ENCODE data around the gene MAN1C1.

MAN1C1 gene

DNA sequence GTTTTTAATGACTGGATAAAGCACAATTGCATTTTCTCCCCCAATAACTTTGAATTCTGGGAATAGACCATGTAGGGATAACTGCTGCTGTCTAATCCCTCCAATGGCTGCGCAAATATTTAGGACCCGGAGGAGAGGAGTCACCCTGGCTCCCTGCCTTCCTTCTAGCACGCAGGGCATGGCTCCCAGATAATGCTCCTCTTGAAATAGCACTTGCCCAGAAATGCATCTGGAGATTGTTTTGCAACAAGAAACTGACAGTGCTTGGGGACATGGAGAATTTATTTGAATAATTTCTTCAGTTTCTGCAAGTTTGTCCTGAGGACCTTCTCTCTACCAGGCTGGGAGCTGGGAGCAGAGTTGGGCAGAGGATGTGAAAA is 83.5 kb downstream of the MAN1C1 start:
- no peak for DNase-seq

DNA sequence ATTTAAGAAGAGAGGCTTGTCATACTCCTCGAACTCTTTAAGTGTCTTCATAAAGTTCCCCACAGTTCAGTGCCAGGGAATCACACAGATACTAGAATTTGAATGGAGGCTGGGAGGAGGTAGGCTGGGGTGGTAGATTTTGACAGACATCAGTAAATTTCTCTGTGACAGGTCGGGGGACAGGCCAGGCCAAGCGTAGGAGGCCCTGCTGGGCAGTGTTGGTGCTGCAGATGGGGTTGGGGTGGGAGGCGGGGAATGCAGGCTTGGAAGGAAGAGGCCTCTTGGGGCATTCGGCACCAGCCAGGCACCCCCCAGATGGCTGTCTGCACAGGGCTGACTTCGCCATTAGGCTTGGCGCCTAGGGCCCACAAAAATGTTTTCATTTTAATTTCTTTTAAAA is 84.0 kb downstream of the MAN1C1 start:
- DNase-seq = peak; percentile 29

DNA sequence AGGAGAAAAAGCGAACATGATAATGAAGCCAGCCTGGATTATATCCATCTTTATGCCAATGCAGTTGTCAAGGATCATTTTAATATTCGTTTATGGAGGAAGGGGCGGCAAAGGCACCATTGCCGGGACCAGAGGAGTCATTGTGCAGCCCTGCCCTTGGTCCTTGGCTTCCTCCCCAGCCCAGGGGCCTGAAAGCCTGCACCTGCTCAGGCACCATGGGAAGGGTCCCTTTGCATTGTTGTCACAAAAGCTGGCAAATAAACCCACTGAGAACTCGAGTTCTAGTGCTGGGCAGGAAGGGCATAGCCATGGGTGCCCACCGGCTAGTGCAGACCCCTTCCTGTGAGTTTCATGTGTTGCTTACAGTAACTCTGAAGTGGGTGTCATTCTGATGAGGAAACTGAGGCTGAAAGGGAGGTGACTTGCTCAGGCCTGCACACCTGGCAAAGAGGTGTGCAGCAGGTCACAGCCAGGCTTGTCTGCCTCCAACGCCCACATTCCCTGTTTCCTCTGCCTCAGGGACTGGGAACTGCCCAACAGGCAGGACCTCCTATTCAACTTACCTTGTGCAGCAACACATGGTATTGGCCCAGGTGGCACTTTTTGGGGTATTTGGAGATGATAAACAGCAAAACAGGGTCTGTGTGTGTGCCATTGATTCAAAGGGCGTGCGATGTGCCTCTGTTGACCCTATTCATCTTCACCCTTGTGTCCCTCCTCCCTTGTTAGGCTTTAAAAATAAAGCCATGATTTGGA is 84.6 kb downstream of the MAN1C1 start:
- no peak for DNase-seq

DNA sequence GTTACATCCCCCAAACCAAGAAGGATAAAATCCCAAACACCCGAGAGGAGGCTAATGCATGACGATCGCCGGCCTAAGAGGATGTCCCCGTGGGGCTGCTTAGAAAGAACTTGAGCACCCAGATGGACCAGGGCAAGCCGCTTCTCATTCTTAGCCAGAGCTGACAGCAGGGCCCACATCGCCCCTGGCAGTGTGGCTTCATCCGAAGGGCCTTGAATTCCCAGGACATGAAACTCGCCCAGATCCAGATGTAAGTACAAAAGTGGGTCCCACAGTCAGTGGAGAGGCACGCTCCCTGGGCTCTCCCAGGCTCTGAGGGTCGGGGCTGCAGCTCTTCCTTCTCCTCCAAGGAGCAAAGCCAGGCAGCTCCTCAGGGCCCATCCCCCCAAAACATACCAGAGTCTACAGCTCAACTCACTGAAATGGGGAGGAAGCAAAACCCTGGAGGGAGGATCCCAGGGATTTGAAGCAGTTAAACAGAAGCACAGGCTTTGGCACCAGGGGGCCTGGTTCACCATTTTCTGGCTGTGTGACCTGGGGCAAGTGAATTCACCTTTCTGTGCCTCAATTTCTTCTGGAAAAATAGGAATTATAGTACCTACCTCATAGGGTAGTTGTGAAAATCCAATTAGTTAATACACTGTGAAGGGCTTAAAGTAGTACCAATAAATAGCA is 85.6 kb downstream of the MAN1C1 start:
- no peak for DNase-seq

DNA sequence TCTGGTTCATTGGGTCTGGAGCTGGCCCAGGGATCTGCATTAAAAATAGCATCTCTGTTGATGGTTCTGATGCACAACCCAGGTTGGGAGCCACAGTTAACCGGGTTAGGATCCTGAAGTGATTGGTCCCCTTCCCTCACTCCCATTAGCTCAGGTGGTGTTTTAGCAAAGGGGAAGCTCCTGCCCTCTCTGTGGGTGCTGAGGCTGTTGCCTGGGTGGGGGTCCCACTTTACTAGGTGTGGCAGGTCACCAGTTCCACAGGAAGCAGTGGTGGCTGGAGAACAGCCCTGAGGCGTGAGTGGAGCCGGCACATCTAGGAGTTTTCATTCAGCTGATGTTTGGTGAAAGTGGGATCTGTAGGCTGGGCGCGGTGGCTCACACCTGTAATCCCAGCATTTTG is 86.5 kb downstream of the MAN1C1 start:
- DNase-seq = no peak

DNA sequence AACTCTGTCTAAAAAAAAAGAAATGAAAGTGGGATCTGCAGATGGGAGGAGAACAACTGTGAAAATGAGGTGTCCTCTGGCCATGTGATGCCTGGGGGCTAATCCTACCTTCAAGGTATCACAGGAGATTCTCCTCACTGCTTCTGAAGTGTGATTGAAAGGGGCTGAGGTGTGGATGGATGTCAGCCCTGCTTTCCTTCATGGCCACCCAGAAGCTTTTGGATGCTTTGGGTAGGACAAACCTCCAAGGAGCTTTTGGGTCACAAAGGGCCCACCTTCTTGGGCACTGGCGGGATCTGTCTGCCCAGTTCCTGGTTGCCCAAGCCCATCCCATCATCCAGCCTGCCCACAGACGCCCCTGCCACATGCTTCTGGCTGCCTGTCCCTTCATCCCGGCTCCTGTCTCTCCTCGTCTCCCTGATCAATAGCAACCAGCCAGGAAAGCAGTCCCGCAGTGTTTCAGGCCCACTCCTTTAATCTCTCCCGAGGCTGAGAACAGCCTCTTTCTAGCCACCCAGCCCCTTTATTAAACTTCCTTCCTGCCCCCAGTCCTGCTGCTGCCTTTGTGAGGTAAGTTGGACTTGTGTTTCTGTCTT is 87.2 kb downstream of the MAN1C1 start:
- no peak for DNase-seq

DNA sequence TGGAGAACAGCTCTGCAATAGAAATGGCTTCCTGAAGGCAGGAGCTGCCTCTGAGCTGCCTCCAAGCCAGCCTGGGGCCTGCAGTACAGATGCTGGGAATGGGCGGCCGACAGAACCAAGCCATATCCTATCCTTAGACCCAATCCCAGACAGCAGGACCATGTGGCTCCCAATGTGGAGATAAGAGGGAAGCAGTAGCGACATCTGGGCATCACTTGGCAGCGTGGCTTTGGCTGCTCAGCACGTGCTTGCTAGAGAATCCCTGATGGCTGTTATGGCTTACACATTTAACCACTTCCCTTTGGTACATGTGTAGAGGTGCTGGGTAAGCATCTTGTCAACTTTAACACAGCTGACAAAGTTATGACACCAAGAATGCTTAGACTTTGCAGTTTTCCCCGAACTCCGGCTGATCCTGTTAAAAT is 87.7 kb downstream of the MAN1C1 start:
- peak; percentile 61 for DNase-seq

DNA sequence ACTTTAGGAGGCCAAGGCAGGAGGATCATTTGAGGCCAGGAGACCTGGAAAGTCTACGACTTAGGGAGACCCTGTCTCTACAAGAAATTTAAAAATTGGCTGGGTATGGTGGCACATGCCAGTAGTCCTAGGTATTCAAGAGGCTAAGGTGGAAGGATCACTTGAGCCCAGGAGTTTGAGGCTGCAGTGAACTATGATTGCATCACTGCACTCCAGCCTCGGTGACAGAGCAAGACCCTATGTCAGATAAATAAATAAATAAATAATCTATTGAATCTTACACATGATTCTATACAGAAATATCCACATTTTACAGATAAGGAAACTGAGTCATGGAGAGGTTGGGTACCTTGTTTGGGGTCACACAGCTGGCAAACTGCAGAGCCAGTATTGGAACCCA is 89.1 kb downstream of the MAN1C1 start:
- DNase-seq = no peak

DNA sequence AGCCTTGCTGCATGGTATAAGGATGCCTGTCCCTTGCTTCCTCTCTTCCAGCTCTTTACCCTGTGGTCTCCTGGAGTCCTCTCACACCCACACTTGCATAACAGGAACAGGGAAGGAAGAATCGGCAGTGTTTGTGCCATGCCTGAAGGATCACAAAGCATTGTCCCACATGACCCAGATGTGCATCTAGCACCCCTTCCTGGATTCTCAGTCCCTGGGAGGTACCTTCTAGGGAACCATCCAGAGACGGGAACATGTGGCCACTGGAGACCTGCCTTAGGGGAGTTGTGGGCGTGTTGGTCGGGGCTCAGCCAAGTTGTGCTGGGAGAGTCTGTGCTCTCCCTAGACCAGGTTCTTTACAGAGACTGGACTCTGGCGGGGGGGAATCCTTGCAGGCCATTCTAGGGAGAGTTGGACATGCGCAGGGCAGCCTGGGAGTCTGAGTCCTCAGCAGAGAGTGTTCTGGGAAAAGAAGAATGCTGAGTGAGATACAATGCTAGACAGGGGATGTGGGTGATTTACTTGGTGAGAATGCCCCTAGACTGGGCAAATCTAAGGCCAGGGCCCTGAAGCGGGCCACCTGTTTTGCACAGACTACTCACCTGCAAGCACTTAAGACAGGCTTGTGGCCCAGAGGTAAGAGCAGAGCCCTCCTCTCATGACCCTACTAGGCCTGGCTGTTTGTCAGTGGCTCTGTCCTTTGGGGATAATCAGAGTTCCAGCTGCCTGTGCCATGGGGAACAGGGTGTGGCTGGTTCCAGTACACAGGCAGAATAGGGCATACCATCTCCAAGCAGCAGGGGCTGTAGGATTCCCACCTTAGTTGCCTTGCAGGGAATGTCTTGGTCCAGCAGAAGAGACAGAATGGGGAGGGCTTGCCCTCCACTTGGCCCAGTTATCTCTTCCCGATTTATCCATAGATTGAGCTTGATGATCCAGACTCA is 89.8 kb downstream of the MAN1C1 start:
- DNase-seq = no peak

DNA sequence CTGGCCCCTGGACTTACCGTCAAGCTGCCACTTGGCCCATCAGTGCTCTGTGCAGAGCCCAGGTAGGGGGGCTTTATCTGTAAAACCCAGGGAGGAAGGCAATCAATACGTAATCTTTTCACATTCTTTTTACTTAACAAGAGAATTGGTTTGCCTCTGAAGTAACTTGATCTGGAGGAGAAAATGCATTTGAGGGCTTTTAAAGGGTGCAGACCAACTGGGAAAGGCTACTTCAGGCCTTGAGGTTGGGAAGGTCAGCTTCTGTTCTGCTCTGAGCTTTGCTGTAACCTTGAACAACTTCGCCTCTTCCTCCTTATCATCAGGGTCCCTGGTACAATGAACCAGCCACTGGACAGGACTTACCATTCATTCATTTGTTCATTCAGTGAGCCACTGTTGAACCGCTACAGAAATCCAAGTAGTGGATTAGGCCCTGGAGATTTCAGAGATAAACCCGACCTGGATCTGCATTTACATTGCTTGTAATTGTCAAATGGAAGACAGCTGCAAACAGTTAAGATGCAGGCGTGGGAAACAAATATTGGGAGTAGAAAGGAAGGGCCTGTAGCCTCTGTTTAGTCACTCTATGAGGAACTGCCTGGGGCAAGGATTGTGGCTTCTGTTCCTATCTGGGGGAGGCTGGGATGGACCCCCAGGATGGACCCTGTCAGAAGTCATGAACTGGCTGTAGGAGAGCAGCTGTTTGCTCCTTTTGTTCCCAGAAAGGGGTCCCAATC is 90.9 kb downstream of the MAN1C1 start:
- no peak for DNase-seq

DNA sequence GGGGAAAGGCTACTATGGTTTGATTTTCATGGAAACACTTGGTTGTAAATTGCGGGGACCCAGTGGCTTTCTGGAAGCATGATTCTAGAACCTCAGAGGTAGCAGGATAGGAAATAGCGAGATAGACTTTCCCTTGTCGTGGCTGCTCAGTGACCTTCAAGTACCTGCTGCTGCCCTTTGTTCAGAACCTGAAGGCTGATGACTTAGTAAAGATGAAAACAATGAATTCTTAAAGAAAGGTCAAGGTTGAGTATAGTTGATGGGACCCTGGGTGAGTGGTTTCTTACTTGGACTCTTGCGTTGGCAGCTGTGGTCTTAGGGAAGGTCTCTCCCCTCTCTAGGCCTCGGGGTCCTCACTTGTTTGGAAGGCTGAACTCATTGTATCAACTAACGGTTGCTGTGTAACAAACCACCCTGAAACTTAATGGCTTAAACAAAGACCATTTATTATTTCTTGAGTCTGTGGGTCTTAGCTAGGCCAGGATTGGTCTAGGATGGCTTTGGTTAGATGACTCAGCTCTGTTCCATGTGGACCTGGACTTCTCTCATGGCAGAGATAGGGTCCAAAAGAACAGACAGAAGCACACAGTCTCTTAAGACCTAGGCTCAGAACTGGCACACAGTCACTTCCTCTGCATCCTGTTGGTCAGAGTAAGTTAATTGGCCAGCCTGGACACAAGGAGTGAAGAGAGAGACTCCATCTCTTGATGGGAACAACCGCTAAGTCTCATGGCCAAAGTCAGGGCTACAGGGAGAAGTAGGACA is 94.2 kb downstream of the MAN1C1 start:
- no peak for DNase-seq

DNA sequence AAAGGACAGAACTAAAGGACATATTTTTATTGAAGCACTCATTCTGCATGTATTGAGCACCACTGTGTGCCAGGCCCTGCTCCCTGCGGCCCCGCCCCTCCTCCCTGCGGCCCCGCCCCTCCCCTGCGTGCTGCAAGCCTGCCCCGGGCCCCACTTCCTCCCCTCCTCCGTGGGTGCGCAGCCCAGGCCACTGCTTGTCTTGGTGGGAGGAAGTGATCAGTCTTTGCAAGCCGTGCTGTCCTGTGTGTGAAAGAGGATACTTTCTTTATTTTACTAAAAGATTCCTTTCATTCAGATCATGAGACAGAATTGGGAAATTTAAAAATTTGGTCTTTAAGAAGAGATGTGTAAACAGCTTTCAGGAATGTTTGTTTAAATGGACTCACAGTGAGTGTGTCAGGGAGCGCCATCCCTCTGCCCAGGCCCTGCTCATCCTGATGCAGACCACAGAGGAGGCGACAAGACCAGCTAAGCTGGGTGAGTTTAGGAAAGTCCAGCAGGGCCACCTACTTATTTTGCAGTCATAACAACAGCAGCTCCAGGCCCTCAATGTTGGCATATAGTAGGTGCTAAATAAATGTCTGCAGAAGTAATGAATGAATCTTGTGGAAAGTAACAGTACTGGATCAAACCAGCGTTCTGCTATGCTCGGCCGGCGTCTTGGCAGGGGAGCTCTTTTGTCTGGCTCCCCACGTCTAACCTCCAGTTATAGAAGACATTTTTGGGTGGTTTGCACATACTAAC is 95.1 kb downstream of the MAN1C1 start:
- peak; percentile 70 for DNase-seq

DNA sequence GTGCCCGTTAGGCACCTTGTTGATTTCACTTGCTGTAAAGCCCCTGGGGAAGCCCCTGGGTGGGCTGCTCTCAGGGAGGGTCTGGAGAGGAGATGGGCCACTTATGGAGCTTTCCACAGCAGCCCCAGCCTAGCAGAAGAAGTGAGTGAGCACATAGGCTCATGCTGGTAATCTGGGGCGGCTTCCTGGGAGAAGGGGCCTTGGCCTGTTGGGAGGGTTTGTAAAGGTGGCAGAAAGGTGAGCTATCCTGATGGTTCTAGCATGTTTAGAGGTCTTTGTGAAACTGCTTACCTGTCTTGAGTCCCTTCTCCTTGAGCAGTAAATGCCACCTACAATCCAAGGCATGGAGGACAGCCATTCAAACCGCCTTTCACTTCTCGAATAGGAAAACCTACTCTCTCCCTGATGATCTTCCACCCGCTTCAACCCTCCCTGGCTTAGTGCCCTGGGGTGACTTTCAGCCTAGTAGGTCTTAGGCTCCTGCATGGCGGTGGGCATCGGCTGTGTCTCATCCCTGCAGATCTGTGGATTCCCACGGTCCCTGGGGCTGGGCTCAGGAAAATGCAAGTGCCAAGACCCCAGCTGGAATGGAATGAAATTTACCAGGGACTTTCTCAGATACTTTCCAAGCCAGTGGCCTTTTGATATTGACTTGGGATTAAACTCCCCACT is 95.8 kb downstream of the MAN1C1 start:
- no peak for DNase-seq

DNA sequence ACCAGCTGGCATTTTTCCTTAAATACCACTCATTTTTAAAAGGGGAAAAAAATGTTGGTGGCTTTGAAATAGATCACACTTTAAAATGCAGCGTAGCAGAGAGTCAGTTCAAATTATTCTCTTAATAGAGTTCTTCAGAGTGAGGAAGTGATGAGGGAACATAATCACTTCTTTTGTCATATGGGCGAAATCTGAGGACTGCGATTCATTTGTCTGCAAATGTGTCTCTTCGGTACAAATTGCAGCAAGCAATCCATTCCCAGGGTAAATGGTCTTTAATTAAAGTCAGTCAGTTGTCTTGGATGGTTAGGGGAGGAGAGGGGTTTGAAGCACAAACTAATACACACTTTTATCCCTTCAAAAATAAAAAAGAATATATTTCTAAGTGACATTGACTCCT is 97.4 kb downstream of the MAN1C1 start:
- DNase-seq = no peak

DNA sequence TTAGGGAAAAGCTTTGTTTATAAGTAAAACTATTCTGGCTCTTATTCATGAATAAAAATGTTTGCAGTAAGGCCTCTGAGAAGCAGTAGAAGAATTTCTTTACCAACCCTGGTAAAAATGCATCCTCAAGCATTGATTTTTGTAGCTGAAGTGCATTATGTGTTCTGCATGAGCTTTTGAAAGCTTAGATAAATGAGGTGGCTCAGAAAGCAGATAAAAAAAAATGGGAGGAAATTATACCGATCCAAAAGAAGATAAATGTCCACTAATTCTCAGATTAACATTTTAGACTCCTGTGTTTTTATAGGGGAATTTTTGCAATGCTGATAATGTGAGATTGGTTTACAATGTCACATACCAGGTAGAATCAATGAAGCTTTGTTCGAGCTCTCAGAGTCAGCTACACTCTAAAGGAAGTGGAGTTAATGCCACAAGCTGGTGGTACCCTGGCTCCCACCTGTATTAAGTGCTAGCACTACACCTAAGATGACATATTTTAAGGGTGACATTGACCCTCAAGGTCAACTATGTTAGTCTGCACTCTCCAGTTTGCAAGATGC is 97.9 kb downstream of the MAN1C1 start:
- no peak for DNase-seq

DNA sequence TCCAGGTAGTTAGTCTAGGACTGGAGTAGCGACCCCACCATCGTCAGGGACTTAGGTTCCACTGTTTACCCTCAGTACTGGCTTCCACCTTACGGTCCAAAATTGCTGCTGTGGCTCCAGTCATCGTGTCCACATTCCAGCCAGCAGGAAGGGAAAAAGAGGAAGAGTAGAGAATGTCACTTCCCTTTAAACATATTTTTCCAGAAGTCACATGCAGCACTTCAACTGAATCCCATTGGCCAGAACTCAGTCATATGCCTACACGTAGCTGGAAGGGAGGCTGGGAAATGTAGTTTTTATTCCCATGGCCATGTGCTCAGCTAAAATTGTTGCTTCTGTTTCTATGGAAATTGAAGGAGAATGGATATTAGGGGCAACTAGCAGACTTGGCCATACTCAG is 99.3 kb downstream of the MAN1C1 start:
- DNase-seq = peak; percentile 36

DNA sequence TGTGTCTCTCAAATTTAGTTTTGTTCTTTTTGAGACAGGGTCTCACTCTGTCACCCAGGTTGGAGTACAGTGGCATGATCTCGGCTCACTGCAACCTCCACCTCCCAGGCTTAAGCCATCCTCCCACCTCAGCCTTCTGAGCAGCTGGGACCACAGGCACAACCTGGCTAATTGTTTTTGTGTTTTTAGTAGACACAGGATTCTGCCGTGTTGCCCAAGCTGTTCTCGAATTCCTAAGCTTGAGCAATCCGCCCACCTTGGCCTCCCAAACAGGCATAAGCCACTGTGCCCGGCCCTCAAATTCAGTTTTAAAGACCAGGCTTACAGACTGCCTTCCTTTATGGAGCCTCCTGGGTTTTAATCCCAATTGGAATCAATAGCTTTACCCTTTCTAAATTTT is 99.7 kb downstream of the MAN1C1 start:
- DNase-seq = no peak

DNA sequence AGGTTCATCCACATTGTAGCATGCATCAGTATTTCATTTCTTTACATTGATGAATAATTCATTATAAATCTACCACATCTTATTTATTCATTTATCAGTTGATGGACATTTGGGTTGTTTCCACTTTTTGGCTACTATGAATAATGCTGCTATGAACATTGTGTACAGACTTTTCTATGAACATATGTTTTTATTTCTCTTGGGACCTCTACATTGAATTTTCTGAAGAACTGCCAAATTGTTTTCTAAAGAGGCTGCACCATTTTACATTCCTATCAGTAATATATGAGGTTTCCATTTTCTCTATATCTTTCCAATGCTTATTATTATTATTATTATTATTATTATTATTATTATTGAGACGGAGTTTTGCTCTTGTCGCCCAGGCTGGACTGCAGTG is 102.1 kb downstream of the MAN1C1 start:
- no peak for DNase-seq

DNA sequence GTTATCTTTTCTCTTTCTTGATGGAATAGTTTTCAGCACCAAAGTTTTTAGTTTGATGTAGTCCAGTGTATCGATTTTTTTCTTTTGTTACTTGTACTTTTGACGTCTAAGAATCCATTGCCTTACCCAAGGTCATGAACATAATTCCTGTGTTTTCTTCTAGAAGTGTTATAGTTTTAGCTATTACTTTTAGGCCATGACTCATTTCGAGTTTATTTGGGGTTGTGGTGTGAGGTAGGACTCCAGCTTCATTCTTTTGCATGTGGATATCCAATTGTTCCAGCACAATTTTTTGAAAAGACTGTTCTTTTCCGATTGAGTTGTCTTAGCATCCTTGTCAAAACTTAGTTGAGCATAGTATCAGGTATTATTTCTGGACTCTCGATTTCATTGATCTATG is 104.0 kb downstream of the MAN1C1 start:
- DNase-seq = no peak
